ENCODE results near the gene LGALS14.

DNA sequence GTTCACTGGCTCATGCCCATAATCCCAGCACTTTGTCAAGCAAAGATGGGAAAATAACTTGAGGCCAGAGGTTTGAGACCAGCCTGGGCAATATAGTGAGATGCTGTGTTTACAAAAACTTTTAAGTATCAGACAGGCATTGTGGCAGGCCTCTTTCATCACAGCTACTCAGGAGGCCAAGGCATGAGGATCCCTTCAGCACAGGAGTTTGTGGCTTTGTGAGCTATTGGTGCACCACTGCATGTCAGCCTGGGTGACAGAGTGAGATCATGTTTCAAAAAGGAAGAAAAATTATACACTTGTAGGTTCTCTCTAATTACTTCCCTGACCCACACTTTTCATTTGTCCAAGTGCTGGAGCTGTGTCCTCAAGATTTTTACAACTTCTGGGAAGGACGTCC lies 11.5 kb upstream of the LGALS14 start:
- TF ChIP-seq, protein P1, sequence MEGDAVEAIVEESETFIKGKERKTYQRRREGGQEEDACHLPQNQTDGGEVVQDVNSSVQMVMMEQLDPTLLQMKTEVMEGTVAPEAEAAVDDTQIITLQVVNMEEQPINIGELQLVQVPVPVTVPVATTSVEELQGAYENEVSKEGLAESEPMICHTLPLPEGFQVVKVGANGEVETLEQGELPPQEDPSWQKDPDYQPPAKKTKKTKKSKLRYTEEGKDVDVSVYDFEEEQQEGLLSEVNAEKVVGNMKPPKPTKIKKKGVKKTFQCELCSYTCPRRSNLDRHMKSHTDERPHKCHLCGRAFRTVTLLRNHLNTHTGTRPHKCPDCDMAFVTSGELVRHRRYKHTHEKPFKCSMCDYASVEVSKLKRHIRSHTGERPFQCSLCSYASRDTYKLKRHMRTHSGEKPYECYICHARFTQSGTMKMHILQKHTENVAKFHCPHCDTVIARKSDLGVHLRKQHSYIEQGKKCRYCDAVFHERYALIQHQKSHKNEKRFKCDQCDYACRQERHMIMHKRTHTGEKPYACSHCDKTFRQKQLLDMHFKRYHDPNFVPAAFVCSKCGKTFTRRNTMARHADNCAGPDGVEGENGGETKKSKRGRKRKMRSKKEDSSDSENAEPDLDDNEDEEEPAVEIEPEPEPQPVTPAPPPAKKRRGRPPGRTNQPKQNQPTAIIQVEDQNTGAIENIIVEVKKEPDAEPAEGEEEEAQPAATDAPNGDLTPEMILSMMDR (IDR thresholded peaks at IDR 0.05): no peak
- no peak for TF ChIP-seq POLR2A (IDR thresholded peaks at IDR 0.05)

All from body of pancreas (tissue), 4 donors.